K562 (cell line): ENCODE data around the gene CBX1. TPM values are rescaled to one million over a fixed set of nuclear protein-coding genes. Genes with fewer than 3 reads are reported as not detected.

Experiments
- CBFB ChIP-seq: sonication (generic); formaldehyde crosslinking; IDR thresholded peaks from 2 replicates; pipeline ENCODE4 v1.4.0; 2020; ENCODE audit warnings: mild to moderate bottlenecking, missing genetic modification reagents
- ETV5 ChIP-seq: sonication (generic); formaldehyde crosslinking; IDR thresholded peaks from 2 replicates; pipeline ENCODE4 v1.4.0; 2020; ENCODE audit warnings: low read depth, mild to moderate bottlenecking, missing genetic modification reagents
- FOXA3 ChIP-seq, 2 experiments: fragments of 450-650 bp in 1 of 2; sonication (generic) in 1 of 2; formaldehyde crosslinking; IDR thresholded peaks in 1 of 2; conservative IDR thresholded peaks in 1 of 2; 2 replicates each; pipeline versions ENCODE4 v1.4.0 to v1.8.0; 2020 to 2022; ENCODE audit warnings: mild to moderate bottlenecking in 2 of 2, missing genetic modification reagents in 1 of 2
- GABPB1 ChIP-seq: sonication (generic); formaldehyde crosslinking; IDR thresholded peaks from 2 replicates; pipeline ENCODE4 v1.8.0; 2022; ENCODE audit warnings: mild to moderate bottlenecking, missing genetic modification reagents
- MCM5 ChIP-seq: fragments of 450-650 bp; IDR thresholded peaks from 2 replicates; pipeline ENCODE4 v1.6.1; 2016; ENCODE audit warnings: low read depth
- NFXL1 ChIP-seq: fragments of 450-650 bp; formaldehyde crosslinking; IDR thresholded peaks from 2 replicates; pipeline ENCODE4 v1.4.0; 2021; ENCODE audit warnings: mild to moderate bottlenecking
- SMAD1 ChIP-seq: fragments of 150-350 bp; IDR thresholded peaks from 2 replicates; pipeline ENCODE4 v1.6.1; 2014; ENCODE audit warnings: low read length, low read depth; ENCODE audit not compliant: partially characterized antibody
- TRIM24 ChIP-seq, 2 experiments: fragments of 450-650 bp; IDR thresholded peaks; 2 replicates each; pipeline ENCODE4 v1.6.1; 2016
- ZSCAN29 ChIP-seq: fragments of 450-650 bp; IDR thresholded peaks from 2 replicates; pipeline ENCODE4 v1.6.1; 2017
- polyA plus RNA-seq, 8 experiments: library from polyadenylated mRNA; depleted of rRNA in 4 of 8; stranded (reverse) in 5 of 8; unstranded in 3 of 8; fragments of >200 nt; fragmentation: Nextera tagmentation in 2 of 8; fragmentation: Illumina TruSeq in 1 of 8; extraction: Ambion mirVana in 2 of 8; extraction: Trizol in 1 of 8; gene quantifications; 2 replicates each; pipeline versions ENCODE4 v1.2.1 to v1.2.3, GENCODE V29; 2011 to 2014; ENCODE audit warnings: inconsistent platforms in 1 of 8, missing spikeins in 1 of 8
- total RNA-seq, 7 experiments: library from RNA; depleted of rRNA in 6 of 7; stranded (reverse); fragments of >200 nt in 6 of 7; fragmentation: Illumina TruSeq in 2 of 7; extraction: Trizol in 2 of 7; gene quantifications; 2 replicates each; pipeline versions ENCODE4 v1.2.1 to v1.2.3, GENCODE V29; 2011 to 2021; ENCODE audit warnings: low replicate concordance in 1 of 7
- TF ChIP-seq, protein P1 (sequence below), 2 experiments: fragments of 450-650 bp; IDR thresholded peaks; 2 replicates each; pipeline ENCODE4 v1.6.1; 2016; ENCODE audit warnings: mild to moderate bottlenecking in 2 of 2, borderline replicate concordance in 1 of 2, low read depth in 1 of 2, moderate library complexity in 1 of 2
- TF ChIP-seq, protein P2 (sequence below): fragments of 450-650 bp; formaldehyde crosslinking; conservative IDR thresholded peaks from 2 replicates; pipeline ENCODE4 v1.4.0; 2022; ENCODE audit warnings: mild to moderate bottlenecking, missing genetic modification characterization
- TF ChIP-seq, protein P3 (sequence below): fragments of 250-450 bp; sonication (Bioruptor Pico); IDR thresholded peaks from 2 replicates; pipeline ENCODE4 v1.5.0; 2021
- TF ChIP-seq, protein P4 (sequence below): sonication (generic); formaldehyde crosslinking; IDR thresholded peaks from 2 replicates; pipeline ENCODE4 v1.8.0; 2022; ENCODE audit warnings: mild to moderate bottlenecking, missing genetic modification reagents

CBX1 gene
- total and polyA plus RNA-seq, 9 of the 15 experiments (the other 6 are each of a cell fraction or from before 2014, with no cell fraction given), result 10.6 to 95.7 (median 52.7) TPM

DNA sequence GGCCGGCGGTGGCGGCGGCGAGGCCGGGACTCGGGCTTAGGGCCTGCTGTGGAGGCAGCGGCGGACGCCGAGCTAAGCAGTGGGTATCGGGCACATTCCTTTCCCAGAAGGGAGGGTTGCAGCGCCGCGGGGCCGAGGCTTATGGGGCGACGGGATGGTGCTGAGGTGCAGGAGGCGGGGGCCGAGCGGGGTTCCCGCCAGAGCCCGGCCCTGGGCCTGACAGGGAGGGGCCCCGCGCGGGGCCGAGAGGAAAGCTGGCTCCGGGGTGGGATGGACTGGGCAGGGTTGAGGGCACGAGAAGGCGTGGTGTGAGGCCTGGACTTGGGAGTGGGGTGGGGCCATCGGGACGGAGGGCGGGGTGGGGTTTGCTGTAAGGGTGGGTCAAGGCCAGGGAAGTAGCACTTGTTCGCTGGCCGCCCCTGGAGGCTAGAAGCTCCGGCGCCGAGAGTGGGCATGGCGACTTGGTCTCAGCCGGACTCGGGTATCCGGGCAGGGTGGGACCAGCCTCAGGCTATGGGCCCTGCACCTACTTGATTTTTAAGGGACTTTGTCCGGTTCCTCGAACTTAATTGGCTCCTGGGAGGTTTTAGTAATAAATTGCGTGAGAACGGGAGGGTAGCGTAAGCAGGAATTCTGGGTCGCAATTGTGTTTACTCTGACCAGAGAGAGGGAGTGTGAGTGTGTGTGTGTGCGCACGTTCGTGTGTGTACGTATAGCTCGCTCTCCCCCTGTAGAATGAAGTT, 52.7 kb downstream of the CBX1 start (continued):
- TF ChIP-seq, protein P1, sequence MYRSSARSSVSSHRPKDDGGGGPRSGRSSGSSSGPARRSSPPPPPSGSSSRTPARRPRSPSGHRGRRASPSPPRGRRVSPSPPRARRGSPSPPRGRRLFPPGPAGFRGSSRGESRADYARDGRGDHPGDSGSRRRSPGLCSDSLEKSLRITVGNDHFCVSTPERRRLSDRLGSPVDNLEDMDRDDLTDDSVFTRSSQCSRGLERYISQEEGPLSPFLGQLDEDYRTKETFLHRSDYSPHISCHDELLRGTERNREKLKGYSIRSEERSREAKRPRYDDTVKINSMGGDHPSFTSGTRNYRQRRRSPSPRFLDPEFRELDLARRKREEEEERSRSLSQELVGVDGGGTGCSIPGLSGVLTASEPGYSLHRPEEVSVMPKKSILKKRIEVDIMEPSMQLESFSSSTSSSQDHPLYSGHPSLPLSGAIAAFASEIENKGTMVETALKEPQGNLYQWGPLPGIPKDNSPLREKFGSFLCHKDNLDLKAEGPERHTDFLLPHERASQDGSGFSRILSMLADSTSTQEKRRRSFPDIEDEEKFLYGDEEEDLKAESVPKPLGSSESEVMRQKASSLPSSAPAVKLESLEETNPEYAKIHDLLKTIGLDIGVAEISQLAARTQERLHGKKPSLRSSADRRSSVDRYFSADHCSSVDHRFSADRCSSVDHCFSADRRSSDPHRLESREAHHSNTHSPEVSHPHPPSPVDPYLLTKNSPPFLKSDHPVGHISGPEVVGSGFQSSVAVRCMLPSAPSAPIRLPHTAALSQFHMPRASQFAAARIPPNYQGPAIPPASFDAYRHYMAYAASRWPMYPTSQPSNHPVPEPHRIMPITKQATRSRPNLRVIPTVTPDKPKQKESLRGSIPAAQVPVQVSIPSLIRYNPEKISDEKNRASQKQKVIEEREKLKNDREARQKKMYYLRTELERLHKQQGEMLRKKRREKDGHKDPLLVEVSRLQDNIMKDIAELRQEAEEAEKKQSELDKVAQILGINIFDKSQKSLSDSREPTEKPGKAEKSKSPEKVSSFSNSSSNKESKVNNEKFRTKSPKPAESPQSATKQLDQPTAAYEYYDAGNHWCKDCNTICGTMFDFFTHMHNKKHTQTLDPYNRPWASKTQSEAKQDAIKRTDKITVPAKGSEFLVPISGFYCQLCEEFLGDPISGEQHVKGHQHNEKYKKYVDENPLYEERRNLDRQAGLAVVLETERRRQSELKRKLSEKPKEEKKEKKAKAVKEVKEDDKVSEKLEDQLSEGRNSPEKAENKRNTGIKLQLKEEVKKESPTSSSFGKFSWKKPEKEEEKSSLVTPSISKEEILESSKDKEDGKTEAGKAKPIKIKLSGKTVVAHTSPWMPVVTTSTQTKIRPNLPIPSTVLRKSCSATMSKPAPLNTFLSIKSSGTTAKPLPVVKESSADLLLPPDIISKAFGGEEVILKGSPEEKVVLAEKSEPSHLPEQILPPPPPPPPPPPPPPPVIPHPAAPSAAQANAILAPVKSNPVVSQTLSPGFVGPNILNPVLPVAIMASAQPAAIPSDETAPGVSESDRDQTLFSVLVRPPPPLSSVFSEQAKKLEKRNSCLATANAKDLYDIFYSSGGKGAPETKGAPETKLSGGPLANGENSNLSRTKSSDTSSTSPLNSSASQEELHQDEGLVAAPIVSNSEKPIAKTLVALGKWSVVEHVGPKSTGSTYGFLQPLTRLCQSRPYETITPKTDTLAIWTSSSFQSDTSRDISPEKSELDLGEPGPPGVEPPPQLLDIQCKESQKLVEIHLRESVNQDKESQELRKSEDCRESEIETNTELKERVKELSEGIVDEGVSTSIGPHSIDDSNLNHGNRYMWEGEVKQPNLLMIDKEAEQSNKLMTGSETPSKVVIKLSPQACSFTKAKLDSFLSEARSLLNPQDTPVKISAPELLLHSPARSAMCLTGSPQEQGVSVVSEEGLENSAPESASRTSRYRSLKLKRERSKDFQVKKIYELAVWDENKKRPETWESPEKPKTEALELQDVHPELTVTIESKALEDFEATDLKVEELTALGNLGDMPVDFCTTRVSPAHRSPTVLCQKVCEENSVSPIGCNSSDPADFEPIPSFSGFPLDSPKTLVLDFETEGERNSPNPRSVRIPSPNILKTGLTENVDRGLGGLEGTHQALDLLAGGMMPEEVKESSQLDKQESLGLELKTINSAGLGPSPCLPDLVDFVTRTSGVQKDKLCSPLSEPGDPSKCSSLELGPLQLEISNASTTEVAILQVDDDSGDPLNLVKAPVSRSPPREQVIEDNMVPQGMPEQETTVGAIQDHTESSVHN (IDR thresholded peaks at IDR 0.05; ENCODE audit: borderline replicate concordance in 1 of 2, low read depth in 1 of 2), result 0 out of 4 replicates have a peak, but pooled peaks of 1 of the 2 experiments have one; percentile 6
- no peak for TF ChIP-seq TRIM24 (IDR thresholded peaks at IDR 0.05)
- TF ChIP-seq, protein P2, sequence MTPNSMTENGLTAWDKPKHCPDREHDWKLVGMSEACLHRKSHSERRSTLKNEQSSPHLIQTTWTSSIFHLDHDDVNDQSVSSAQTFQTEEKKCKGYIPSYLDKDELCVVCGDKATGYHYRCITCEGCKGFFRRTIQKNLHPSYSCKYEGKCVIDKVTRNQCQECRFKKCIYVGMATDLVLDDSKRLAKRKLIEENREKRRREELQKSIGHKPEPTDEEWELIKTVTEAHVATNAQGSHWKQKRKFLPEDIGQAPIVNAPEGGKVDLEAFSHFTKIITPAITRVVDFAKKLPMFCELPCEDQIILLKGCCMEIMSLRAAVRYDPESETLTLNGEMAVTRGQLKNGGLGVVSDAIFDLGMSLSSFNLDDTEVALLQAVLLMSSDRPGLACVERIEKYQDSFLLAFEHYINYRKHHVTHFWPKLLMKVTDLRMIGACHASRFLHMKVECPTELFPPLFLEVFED, result no peak
- TF ChIP-seq SMAD1, result no peak
- no peak for TF ChIP-seq CBFB (CRISPR knock-in tag)
- TF ChIP-seq, protein P3, sequence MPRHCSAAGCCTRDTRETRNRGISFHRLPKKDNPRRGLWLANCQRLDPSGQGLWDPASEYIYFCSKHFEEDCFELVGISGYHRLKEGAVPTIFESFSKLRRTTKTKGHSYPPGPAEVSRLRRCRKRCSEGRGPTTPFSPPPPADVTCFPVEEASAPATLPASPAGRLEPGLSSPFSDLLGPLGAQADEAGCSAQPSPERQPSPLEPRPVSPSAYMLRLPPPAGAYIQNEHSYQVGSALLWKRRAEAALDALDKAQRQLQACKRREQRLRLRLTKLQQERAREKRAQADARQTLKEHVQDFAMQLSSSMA (CRISPR knock-in tag), result no peak
- no peak for TF ChIP-seq MCM5
- no peak for TF ChIP-seq ETV5
- TF ChIP-seq, protein P4, sequence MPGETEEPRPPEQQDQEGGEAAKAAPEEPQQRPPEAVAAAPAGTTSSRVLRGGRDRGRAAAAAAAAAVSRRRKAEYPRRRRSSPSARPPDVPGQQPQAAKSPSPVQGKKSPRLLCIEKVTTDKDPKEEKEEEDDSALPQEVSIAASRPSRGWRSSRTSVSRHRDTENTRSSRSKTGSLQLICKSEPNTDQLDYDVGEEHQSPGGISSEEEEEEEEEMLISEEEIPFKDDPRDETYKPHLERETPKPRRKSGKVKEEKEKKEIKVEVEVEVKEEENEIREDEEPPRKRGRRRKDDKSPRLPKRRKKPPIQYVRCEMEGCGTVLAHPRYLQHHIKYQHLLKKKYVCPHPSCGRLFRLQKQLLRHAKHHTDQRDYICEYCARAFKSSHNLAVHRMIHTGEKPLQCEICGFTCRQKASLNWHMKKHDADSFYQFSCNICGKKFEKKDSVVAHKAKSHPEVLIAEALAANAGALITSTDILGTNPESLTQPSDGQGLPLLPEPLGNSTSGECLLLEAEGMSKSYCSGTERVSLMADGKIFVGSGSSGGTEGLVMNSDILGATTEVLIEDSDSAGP (CRISPR knock-in tag), result no peak
- no peak for TF ChIP-seq GABPB1
- no peak for TF ChIP-seq FOXA3 (CRISPR knock-in tag; conservative IDR thresholded peaks at IDR 0.05 in 1 of 2, IDR thresholded peaks at IDR 0.05 in 1 of 2)
- no peak for TF ChIP-seq NFXL1 (CRISPR knock-in tag)
- no peak for TF ChIP-seq ZSCAN29
